Astrocyte of the spinal cord (primary cell): Measurements from ENCODE around the gene WDR3.

Experiments
- DNase-seq: peaks from one replicate; pipeline ENCODE4 v3.0.0; 2011; ENCODE audit warnings: low read depth, low spot score
- H3K4me3 ChIP-seq: 2 replicates; pipeline ENCODE4 v1.5.1; 2011; ENCODE audit warnings: low read depth, mild to moderate bottlenecking, low read length, moderate library complexity
- in situ Hi-C: cut with HindIII; loops from 2 replicates; pipeline ENCODE4 v1.10.0; 2017; ENCODE audit warnings: low sequenced_read_pairs
- TF ChIP-seq, protein P1 (sequence below): IDR thresholded peaks from 2 replicates; pipeline ENCODE4 v1.5.1; 2012; ENCODE audit warnings: low read depth, mild to moderate bottlenecking, low read length, inconsistent platforms

The WDR3 gene

DNA sequence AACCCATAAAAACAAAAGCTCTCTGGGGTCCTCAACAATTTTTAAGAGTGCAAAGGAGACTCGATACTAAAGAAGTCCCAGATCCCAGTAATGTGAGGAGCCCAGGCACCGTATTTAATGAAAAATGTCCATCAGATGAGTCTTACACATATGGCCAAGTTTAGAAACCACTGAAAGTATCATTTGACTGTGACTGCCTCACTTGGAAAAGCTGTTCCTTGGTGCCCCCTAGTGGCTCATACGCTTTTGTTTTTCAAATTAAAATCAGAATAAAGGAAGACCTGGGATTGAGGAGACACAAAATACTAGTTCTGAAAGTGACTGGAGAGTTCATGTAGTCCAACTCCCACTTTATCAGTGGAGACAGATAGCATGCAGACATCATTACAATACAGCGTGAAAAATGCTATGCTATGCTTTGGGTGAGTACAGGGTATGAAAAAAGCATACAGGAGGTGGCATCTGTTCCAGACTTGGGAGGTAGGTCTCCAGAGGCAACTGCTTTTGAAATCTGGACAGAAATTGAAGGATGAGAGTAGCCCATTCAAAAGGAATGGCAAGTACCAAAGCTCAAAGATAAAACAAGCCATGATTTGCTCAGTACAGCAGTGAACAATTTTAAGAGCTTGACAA, 33.9 kb upstream of the WDR3 start:
- TF ChIP-seq, protein P1, sequence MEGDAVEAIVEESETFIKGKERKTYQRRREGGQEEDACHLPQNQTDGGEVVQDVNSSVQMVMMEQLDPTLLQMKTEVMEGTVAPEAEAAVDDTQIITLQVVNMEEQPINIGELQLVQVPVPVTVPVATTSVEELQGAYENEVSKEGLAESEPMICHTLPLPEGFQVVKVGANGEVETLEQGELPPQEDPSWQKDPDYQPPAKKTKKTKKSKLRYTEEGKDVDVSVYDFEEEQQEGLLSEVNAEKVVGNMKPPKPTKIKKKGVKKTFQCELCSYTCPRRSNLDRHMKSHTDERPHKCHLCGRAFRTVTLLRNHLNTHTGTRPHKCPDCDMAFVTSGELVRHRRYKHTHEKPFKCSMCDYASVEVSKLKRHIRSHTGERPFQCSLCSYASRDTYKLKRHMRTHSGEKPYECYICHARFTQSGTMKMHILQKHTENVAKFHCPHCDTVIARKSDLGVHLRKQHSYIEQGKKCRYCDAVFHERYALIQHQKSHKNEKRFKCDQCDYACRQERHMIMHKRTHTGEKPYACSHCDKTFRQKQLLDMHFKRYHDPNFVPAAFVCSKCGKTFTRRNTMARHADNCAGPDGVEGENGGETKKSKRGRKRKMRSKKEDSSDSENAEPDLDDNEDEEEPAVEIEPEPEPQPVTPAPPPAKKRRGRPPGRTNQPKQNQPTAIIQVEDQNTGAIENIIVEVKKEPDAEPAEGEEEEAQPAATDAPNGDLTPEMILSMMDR = peak; percentile 66
- peak; percentile 89 for DNase-seq
- in situ Hi-C loops = no loop called here
- H3K4me3 ChIP-seq = no peak overlapping the region

DNA sequence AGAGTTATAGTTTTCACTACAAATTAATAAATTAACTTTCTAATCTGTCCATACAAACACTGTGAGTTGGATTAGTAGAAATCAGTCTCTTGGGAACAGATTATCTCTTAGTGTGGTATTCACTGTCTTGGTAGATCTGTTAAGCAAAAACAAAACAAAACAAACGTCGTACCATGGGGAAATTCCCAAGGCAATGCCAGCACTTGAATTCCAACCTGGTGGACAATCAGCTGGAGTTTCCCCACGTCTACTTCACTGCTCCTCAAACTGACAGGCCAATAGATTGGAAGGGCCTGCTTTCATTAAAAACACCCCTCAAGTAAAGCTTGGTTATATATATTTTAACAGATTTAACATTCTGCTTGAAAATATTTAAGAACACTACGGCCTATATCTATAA, 32.0 kb upstream of the WDR3 start:
- no peak for DNase-seq
- TF ChIP-seq, protein P1 = no peak
- in situ Hi-C loops = no loop called here
- no peak overlapping the region for H3K4me3 ChIP-seq

DNA sequence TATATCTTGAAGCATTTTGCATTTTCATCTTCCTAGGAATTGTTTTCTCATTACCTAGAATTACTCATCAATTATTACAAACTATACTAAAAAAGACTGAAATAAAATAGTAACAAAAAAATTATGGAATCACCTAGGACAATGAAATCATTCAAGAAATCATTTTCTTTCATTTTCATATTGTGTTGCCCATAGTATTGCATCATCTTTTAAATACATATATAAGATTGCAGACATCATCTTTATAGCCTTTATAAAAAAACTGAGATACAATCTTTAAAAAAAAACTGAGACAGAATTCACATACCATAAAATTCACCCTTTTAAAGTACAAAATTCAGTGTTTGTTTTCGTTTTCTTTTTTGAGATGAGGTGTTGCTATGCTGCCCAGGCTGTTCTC, 29.7 kb upstream of the WDR3 start:
- in situ Hi-C loops = no loop called here
- no peak overlapping the region for H3K4me3 ChIP-seq
- no peak for DNase-seq
- TF ChIP-seq, protein P1 = no peak

DNA sequence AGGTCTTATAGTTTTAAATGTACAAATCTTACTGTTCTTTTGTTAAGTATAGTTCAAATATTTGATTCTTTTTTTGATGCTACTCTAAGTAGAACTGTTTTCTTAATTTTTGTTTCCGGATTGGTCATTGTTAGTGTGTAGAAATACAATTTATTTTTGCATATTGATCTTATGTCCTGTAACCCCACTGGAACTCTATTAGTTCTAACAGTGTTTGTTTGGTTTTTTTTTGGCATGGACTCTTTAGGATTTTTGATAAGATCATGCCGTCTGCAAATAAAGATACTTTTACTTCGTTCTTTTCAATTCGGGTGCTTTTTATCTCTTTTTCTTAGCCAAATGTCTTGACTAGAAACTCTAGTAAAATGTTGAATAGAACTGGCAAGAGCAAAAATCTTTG, 26.6 kb upstream of the WDR3 start:
- in situ Hi-C loops = no loop called here
- no peak for DNase-seq
- H3K4me3 ChIP-seq = no peak overlapping the region
- TF ChIP-seq, protein P1 = no peak

DNA sequence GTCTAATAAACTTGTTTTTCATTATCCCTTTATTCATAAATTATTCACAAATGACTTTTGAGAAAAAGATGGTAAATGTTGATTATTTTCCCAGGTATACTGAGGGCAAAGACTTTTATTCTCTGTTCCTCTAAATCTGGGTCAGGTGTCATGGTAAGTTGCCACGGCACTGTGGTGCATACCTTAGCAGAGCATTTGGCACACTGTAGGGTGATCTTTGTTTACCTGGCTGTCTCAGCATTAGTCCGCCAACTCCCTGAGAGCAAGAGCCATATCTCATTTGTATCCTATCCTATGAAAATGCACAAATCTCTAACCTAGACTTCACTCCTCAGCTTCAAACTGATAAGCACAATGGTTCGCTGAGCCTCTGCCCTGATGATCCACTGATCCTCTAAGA, 25.1 kb upstream of the WDR3 start:
- in situ Hi-C loops = no loop called here
- no peak for DNase-seq
- TF ChIP-seq, protein P1 = no peak
- no peak overlapping the region for H3K4me3 ChIP-seq

DNA sequence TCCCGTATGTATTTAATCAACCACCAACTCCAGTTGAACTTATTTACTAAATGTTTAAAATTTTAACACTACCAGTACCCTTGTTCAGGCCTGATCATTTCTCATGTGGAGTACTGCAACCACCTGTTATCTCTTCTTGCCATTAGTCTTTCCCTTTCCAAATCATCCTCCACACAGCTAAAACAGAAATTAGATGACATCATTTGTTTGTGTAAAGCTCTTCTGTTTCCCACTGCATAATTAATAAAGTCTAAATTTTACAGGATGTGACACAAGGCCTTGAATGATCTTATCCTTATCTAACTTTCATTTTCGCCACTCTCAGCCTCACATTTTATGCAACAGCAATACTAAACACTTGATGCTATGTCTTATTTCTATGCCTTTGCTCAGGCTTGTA, 24.5 kb upstream of the WDR3 start:
- TF ChIP-seq, protein P1 = no peak
- in situ Hi-C loops = no loop called here
- no peak for DNase-seq
- H3K4me3 ChIP-seq = no peak overlapping the region

DNA sequence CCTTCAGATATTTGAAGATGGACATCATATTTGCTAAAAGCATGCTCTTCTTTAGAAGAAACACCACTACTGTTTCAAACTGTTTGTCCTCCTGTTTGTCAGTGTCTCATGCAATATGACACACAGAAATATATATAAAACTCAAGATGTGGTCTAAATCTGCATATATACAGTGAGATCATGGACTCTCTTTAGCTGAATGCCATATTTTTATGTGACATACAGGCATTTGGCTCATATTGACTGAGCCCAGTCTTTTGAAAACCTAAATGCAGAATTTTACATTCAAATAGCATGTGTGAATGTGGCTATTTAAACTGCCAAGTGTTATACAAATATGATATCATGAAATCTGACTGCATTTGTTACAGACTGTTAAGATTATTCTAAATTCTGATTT, 18.5 kb upstream of the WDR3 start:
- in situ Hi-C loops = no loop called here
- TF ChIP-seq, protein P1 = no peak
- H3K4me3 ChIP-seq = no peak overlapping the region
- no peak for DNase-seq
